Right atrium auricular region (tissue), 2 donors: Measurements from ENCODE around the gene ASB13. TPM values are rescaled to one million over a fixed set of nuclear protein-coding genes. Genes with fewer than 3 reads are reported as not detected.

Experiments
- DNase-seq: peaks from one replicate; pipeline ENCODE4 v3.0.0-alpha.2; 2019; ENCODE audit warnings: low spot score
- H3K27ac ChIP-seq, 2 donors: fragments of 200-600 bp; sonication (generic); 1 replicate in 1 of 2; 2 replicates in 1 of 2; pipeline ENCODE4 v1.5.1; 2016 to 2019
- H3K27me3 ChIP-seq, 2 donors: fragments of 200-600 bp; sonication (generic); one replicate each; pipeline versions ENCODE4 v1.5.1 to v1.6.0; 2017 to 2019
- H3K36me3 ChIP-seq: fragments of 200-600 bp; sonication (generic); one replicate; pipeline ENCODE4 v1.5.1; 2016
- H3K4me1 ChIP-seq, 2 donors: fragments of 200-600 bp; sonication (generic); one replicate each; pipeline versions ENCODE4 v1.5.1 to v1.6.0; 2017 to 2019
- H3K4me3 ChIP-seq, 2 donors: fragments of 200-600 bp; sonication (generic); 1 replicate in 1 of 2; 2 replicates in 1 of 2; pipeline ENCODE4 v1.5.1; 2017 to 2019; ENCODE audit warnings: mild to moderate bottlenecking in 1 of 2, moderate library complexity in 1 of 2
- H3K9me3 ChIP-seq, 2 donors: fragments of 200-600 bp; sonication (generic); one replicate each; pipeline ENCODE4 v1.5.1; 2019
- total RNA-seq, 2 donors: library from RNA; depleted of rRNA; stranded (reverse); fragments of >200 nt; gene quantifications; one replicate each; pipeline ENCODE4 v1.1.0, GENCODE V29; 2016
- TF ChIP-seq, protein P1 (sequence below), 2 donors: fragments of 200-600 bp; sonication (generic); IDR thresholded peaks; one replicate each; pipeline ENCODE4 v1.5.1; 2019; ENCODE audit warnings: antibody characterized with exemption in 2 of 2

ASB13 gene
- total RNA-seq, 2 donors from 2014 or later = 10.5 to 14.3 TPM

DNA sequence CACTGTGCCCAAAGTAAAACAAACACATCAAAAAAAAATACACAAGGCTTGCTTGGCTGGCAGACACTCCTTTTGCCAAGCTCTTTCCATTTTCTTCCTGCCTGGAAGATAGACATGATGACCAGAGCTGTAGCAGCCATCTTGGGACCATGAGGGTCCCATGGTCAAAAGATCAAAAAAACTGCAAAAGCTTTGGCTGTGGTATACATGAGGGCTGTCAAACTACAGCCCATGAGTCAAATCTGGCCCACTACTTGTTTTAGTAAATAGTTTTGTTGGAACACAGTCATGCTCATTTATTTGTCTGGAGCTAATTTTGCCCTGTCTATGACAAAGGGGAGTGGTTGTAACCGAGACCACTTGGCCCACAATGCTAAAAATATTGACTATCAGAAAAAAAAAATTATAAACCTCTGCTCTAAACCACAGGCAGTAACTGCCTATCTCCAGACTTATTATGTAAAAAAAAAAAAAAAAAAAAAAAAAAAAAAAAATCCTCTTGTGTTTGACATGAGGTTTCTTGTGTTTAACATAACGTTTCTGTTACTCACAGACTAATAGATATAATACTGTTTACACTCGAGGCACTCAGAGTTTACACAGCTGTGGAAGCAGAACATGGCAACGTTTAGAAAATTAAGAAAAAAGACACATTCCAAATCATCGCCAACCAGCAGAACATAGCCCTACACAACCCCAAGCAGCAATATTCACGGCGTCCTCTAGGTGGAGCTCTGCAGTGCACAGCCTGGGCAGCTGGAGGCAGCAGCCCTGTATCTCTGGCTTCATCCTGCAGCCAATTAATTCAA, 36.9 kb downstream of the ASB13 start:
- Histone ChIP-seq H3K4me1 (peaks cover 0 to 11% of the 10 kb centered on the region in 2 donors), H3K36me3 (no peaks in the 10 kb centered on the region), H3K27ac (no peak overlapping the region), H3K27me3 (no peaks in the 10 kb centered on the region), H3K9me3 (no peaks in the 10 kb centered on the region), H3K4me3 (no peak overlapping the region)
- DNase-seq = peak; percentile 84
- TF ChIP-seq, protein P1, sequence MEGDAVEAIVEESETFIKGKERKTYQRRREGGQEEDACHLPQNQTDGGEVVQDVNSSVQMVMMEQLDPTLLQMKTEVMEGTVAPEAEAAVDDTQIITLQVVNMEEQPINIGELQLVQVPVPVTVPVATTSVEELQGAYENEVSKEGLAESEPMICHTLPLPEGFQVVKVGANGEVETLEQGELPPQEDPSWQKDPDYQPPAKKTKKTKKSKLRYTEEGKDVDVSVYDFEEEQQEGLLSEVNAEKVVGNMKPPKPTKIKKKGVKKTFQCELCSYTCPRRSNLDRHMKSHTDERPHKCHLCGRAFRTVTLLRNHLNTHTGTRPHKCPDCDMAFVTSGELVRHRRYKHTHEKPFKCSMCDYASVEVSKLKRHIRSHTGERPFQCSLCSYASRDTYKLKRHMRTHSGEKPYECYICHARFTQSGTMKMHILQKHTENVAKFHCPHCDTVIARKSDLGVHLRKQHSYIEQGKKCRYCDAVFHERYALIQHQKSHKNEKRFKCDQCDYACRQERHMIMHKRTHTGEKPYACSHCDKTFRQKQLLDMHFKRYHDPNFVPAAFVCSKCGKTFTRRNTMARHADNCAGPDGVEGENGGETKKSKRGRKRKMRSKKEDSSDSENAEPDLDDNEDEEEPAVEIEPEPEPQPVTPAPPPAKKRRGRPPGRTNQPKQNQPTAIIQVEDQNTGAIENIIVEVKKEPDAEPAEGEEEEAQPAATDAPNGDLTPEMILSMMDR (IDR thresholded peaks at IDR 0.05) = peak; percentile 94 to 95

DNA sequence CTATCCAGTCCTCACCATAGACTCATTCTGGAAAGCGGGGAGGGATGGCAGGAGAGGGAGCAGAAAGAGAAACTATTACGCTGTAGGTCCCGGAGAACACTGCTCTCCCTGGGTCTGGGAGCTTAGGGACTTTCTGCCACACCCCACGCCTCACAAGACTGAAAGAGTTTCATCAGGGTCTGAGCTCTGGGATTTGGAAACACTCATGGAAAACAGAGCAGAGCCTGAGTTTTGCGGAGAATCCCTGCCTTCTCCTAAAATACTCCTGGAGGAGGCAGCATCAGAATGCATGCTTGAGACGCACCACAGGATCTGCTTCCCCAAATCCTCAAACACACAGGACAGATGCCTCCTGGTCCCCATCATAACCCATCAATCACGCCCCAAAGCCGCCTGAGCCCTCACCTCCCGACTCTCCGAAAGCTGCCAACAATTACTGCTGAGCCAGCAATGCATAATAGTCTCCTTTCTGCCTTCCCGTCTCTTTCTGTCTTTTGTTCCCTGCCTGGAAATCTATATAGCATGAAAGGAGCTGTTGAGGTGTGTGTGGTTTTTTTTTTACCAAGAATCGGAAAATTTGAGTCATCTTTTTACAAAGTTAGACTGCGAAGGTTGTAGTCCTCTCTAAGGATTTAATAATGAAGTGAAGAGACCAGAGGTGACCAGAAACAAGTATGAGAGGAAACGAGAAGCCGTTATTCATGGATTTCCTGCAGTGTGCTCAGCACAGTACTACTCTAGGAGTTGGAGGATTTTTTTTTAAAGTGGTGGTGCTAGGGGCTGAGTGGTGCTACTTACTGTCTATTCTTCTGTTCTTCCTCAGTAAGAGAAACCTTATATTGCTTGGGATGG, 37.7 kb downstream of the ASB13 start:
- peaks cover 0 to 11% of the 10 kb centered on the region in 2 donors for H3K4me1 ChIP-seq
- H3K9me3 ChIP-seq = no peaks in the 10 kb centered on the region
- H3K27ac ChIP-seq = peak overlapping the region; percentile 41 to 44
- peak overlapping the region; percentile 13 to 34 for H3K4me3 ChIP-seq
- H3K36me3 ChIP-seq = no peaks in the 10 kb centered on the region
- peak; percentile 79 for DNase-seq
- TF ChIP-seq, protein P1 (IDR thresholded peaks at IDR 0.05) = peak in 1 of 2 donors; percentile 13
- no peaks in the 10 kb centered on the region for H3K27me3 ChIP-seq

GRCh38 chr10:5627486-5628044, 38.8 kb downstream of the ASB13 start:
- H3K27ac ChIP-seq = peak overlapping the region in 1 of 2 donors; percentile 41
- DNase-seq = no peak
- H3K4me3 ChIP-seq = no peak overlapping the region
- peaks cover 0 to 12% of the 10 kb centered on the region in 2 donors for H3K4me1 ChIP-seq
- H3K9me3 ChIP-seq = no peaks in the 10 kb centered on the region
- TF ChIP-seq, protein P1 (IDR thresholded peaks at IDR 0.05) = no peak
- H3K27me3 ChIP-seq = no peaks in the 10 kb centered on the region
- H3K36me3 ChIP-seq = no peaks in the 10 kb centered on the region

DNA sequence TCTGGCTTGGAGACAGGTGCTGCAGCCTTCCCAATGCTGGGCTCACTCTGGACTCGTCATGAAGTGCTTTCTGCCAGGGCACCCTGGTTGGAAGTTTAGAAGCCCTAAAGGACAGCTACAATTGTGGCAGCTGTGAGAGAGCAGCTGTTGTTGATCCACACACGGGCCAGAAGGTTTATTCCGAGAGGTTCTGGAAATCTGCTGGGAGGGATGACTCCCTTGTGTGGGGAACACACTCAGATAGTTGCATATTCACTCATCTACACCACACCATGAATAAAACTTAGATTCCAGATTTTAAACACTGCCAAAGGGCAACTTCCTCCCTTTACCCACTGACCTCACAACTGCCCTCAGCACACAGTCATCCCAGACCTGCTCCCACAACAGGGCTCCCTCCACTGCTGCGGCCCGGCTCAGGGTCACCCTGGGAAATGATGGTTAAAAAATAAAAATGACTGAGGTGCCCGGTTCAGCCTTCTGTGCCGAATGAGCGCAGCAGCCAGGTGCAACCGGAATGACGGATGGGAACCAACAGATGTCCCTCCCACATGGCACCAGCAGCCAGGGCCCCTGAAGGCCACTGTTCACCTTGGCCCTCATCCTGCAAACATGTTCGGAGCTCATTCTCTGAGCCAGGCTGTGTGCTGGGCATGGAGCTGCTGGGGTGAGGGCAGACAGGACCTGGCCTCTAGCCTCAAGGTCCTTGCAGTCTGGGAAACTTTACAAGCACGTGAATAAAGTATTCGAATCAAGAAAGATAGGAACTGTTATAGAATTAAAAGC, 40.2 kb downstream of the ASB13 start:
- H3K27me3 ChIP-seq = no peaks in the 10 kb centered on the region
- no peak overlapping the region for H3K27ac ChIP-seq
- no peaks in the 10 kb centered on the region for H3K9me3 ChIP-seq
- TF ChIP-seq, protein P1 (IDR thresholded peaks at IDR 0.05) = no peak
- no peaks in the 10 kb centered on the region for H3K36me3 ChIP-seq
- H3K4me1 ChIP-seq = peaks cover 0 to 4% of the 10 kb centered on the region in 2 donors
- no peak for DNase-seq
- no peak overlapping the region for H3K4me3 ChIP-seq

GRCh38 chr10:5624701-5625100, 41.7 kb downstream of the ASB13 start:
- H3K27me3 ChIP-seq = no peaks in the 10 kb centered on the region
- H3K36me3 ChIP-seq = no peaks in the 10 kb centered on the region
- H3K27ac ChIP-seq = no peak overlapping the region
- no peak for DNase-seq
- H3K9me3 ChIP-seq = no peaks in the 10 kb centered on the region
- TF ChIP-seq, protein P1 (IDR thresholded peaks at IDR 0.05) = no peak
- peaks cover 0 to 6% of the 10 kb centered on the region in 2 donors for H3K4me1 ChIP-seq
- no peak overlapping the region for H3K4me3 ChIP-seq
